GM19395 (cell line): ENCODE data around the gene CCDC57.

ENCODE experiments used
- ATAC-seq: cut with Tn5 transposase; IDR thresholded peaks from one replicate; pipeline ENCODE4 v1.9.1; 2021; ENCODE audit warnings: mild to moderate bottlenecking, moderate library complexity; ENCODE audit not compliant: unreplicated experiment

The CCDC57 gene

GRCh38 chr17:82096709-82097183 is 115.9 kb downstream of the CCDC57 start:
- no peak for ATAC-seq

GRCh38 chr17:82095777-82096708 is 116.6 kb downstream of the CCDC57 start:
- ATAC-seq = no peak

DNA sequence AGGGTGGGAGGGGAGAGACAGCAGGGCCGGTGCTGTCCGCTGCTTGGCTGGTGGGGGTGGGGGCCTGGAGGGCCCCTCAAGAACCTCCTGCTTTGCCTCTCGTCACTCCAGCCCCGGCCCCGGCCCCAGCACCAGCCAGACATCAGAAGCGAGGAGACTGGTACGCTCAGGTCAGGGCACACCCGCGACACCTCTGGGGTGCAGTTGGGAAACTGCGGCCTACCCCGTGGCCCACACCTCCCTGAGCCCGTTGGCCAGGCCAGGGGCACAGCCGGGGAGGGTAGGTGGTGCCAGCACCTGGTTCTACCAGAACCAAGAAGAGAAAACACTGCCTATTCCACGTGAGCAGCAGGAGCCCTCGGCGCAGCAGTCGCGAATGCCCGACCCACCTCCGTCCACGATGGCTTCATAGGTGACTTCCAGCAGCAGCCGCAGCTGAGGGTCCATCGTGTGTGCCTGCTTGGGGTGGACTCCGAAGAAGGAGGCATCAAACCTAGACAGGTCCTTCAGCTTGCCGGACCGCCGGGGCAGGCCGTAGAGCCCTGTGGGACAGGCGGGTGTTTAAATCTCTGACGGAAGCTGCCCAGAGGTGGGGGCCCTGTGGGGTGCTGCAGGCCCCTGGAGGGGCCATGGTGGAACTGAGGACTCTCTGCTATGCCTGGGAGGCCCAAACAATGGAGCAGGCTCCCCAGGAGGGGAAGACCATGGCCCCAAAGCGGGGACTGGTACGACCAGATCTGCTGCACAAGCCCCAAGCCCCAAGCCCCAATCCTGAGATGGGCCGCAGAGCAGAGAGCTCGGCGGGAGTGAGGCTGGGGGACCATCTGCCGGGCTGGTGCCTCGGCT is 117.5 kb downstream of the CCDC57 start:
- no peak for ATAC-seq

- ATAC-seq = no peak
Observed at GRCh38 chr17:82092995-82093751, 119.5 kb downstream of the CCDC57 start.

DNA sequence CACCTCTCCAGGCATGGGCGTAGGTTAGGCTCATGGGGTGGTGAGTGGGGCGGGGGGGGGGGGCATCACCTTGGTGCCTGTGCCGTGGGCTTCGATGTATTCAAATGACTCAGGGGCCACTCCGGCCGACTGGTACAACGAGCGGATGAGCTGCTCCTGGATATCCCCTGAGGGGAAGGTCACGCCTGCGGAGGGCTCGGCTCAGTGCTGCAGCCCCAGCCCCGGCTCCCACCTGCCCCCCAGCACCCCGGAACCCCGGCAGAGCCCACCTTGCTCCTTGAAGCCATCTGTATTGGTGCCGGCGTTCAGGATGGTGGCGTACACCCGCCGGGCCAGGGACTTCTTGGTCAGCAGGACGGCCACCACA is 120.0 kb downstream of the CCDC57 start:
- no peak for ATAC-seq

DNA sequence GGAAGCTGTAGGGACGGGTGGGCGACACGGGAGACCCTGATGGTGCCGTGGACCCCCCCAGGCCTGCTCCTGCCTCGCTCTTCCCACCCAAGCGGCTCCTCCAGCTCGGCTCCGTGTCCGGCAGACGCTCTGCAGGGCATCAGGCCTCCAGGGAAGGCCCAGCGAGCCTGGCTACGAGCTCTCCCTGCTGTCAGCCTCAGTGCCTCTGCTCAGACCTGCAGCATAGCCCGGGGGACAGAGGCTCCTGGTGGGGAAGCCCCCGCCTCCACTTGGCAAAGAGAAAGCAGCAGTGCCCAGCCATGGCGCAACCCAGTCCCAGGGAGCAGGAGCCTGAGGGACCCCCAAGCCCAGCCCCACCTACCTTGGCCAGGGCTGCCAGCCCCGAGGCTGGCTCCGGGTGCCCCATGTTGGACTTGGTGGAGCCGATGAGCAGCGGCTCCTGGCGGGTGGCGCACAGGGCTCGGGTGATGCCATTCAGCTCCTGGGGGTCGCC is 120.5 kb downstream of the CCDC57 start:
- ATAC-seq = no peak

- ATAC-seq = no peak
Observed at GRCh38 chr17:82091264-82092066, 121.2 kb downstream of the CCDC57 start.

DNA sequence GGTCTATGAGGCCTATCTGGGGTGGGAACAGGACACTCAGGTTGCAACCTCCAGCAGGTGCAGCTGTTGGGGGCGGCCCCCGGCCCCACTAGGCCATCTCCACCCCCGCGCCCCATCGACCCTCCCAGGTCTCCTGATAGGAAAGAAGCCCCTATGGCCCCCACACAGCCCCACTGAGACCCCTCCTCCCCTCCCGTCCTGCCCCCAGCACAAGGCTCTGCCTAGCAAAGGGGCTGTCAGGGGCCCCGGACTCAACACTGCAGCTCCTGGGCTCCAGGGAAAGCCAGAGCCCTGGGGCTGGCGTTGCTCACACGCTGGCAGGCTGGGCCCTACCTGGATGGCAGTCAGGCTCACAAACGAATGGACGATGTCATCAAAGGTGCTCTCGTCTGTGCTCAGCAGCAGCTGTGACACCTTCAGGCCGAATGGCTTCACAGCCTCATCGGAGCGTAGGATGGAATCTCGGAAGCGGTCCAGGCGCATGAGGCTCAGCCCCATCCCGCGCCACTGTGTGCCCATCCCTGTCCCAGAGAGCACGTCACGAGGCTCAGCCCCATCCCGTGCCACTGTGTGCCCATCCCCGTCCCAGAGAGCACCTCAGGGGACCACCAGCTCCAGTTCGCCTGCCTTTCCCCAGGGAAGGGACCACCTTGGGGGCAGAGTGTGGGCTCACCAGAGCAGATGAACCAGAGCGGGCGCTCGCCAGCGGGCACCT is 121.9 kb downstream of the CCDC57 start:
- ATAC-seq = no peak

GRCh38 chr17:82089723-82090548 is 122.7 kb downstream of the CCDC57 start:
- ATAC-seq = no peak

DNA sequence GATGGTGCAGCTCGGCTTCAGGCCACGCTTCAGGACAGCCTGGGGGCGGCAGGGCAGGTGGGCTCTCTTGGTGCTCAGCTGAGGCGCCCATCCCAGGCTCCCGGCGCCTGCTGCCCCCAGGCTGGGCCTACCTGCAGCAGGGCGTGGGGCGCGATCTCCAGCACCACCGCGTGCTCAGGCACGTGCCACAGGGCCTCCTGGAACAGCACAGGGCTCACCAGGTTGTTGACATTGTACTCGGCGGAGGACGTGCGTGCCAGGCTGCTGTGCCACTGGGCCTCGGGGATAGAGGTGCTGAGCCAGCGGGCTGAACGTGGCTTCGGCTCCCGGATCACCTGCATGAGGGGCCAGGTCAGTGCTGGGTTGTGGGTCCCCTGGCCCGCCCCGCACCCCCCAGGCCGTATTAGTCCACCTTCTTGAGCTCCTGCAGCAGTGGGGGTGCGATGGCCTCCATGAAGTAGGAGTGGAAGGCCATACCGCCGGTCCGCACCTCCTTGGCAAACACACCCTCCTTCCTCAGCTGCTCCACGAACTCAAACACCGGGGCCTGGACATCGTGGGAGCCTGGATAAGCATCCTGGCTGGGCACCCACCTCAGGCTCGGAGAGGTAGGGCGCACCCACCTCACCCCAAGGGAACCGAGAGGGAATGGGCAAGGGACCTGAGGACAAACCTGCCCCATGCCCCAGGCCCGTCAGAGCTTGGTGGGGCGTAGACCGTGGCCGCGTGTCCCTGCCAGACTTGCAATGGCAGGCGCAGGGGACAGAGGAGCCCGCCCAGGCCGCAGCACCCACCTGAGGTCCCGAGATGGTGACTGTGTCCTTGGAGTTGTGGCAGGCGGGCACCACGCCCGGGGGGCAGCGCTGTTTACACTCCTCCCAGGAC is 123.6 kb downstream of the CCDC57 start:
- no peak for ATAC-seq

DNA sequence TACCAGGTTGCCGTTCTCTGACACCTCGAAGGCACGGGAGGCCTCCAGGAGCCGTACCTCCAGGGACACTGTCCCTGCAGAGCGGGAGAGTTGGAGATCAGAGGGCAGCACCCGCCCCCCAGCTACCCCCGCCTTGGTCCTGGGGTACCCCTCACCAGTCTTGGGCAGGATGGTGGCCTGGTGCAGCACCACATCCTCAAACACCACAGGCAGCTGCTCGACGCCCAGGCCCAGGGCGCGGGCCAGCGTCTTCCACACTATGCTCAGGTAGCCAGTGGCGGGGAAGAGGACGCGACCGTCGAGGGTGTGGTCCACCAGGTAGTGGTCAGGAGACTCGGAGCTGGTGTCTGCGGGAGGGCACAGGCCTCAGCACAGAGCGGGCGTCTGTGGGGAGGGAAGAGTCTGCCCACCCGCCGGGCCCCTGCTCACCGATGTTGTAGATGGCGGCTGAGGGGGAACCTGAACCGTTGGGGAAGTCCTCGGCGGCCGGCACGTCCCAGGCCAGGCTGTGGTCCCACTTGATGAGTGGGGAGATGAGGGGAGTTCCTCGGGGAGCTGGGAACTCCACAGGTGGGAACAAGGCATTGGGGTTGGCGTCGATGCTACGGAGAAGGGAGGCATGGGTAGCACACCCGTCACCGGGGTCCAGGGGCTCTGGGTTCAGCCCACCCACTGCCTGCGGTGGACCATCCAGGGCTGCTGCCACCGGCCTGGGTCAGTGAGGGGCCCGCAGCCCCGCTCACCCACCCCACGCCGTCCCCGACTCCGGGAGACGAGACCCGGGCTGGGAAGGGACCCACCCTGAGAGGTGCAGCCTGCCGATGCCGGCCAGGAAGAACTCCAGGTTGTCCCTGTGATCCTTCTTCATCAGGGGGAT is 124.4 kb downstream of the CCDC57 start:
- no peak for ATAC-seq

DNA sequence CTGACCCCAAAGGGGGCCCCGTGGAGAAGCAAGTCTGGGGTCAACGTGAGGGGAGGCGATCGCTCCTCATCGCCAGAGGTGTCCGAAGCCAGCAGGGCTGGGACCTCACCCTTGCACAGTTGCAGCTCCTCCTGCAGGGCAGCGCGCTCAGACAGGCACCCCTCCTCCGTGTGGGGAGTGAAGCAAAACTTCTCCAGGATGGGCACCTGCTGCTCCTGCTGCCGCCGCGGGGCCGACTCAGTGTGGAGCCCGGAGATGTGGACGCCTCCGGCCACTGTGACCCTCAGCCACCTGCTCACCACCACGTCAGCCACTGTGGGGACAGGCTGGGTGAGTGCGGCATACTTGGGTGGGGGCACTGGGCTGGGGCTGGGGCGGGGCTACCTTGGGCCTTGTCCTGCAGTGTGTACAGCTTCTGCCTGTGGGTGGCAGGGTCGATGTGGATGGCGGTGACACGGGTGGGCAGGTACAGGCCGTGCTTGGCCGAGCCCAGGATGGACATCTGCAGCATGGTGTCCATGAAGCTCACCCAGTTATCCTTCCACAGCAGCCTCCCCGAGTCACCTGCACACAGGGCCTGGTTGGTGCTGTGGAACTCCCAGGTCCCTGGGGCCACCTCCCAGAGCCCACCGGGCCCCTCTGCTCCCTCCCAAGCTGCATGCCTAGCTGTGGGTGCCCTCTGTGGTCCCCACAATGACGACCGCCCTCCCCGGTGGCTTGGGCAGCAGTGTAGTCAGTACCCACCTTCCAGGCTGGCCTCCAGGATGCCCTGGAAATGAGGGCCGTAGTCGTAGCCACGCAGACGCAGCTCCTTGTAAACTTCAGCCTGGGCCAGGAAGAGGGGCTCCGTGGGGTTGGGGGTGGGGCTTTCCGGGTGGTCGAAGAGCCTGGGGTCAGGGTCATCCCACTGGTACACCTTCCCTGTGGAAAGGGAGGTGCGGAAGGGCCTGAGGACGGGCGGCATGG is 125.4 kb downstream of the CCDC57 start:
- ATAC-seq = no peak

- no peak for ATAC-seq
Observed at GRCh38 chr17:82085931-82086764, 126.5 kb downstream of the CCDC57 start.

- ATAC-seq = no peak
Observed at GRCh38 chr17:82085031-82085861, 127.4 kb downstream of the CCDC57 start.
